A549 (cell line): Measurements from ENCODE around the gene GNB5. TPM values are rescaled to one million over a fixed set of nuclear protein-coding genes. Genes with fewer than 3 reads are reported as not detected.

Experiments used
- ATAC-seq, 2 experiments: fragments of 200-7000 bp in 1 of 2; fragments of >200 bp in 1 of 2; cut with Nextera tagmentation in 1 of 2; cut with Tn5 transposase in 1 of 2; 3 replicates each; pipeline versions ENCODE4 v1.8.0 to v1.9.1; 2018 to 2020; ENCODE audit warnings: mild to moderate bottlenecking in 1 of 2, moderate library complexity in 1 of 2
- CTCF ChIA-PET: fragments of 300-600 bp; sonication (Branson Sonifier 250); formaldehyde crosslinking; extraction: SDS; loops from one replicate; lab custom pipeline; 2021; ENCODE audit warnings: antibody characterized with exemption, inconsistent platforms; lab: Yijun Ruan, JAX
- POLR2A ChIA-PET: fragments of 350-600 bp; formaldehyde crosslinking; extraction: SDS; loops from one replicate; lab custom pipeline; 2021; ENCODE audit warnings: antibody characterized with exemption, inconsistent platforms; lab: Yijun Ruan, JAX
- DNase-seq, 2 experiments: peaks; one replicate each; pipeline versions ENCODE4 v3.0.0 to v3.0.0-alpha.2; 2011 to 2016; ENCODE audit warnings: low read depth in 1 of 2, low spot score in 1 of 2
- FAIRE-seq: peaks from 2 replicates; lab custom pipeline; 2011; peaks lifted over from hg19 to GRCh38; lab: Jason Lieb, UNC
- H3K27ac ChIP-seq, 2 experiments: fragments of >200 bp; sonication (Bioruptor Twin); formaldehyde crosslinking; 3 replicates each; pipeline ENCODE4 v1.5.1; 2016 to 2017
- H3K4me1 ChIP-seq: fragments of >200 bp; sonication (Bioruptor Twin); formaldehyde crosslinking; 3 replicates; pipeline ENCODE4 v1.6.1; 2016
- H3K4me2 ChIP-seq: fragments of >200 bp; sonication (Bioruptor Twin); formaldehyde crosslinking; 3 replicates; pipeline ENCODE4 v1.6.1; 2016
- H3K4me3 ChIP-seq: fragments of >200 bp; sonication (Bioruptor Twin); formaldehyde crosslinking; 3 replicates; pipeline ENCODE4 v1.5.1; 2016
- H3K9me3 ChIP-seq: fragments of >200 bp; sonication (Bioruptor Twin); formaldehyde crosslinking; 3 replicates; pipeline ENCODE4 v1.6.1; 2016
- CBX8 ChIP-seq: fragments of 200-600 bp; sonication (generic); IDR thresholded peaks from 2 replicates; pipeline ENCODE4 v1.6.1; 2016
- CHD2 ChIP-seq: fragments of 150-350 bp; IDR thresholded peaks from 2 replicates; pipeline ENCODE4 v1.6.1; 2014; ENCODE audit warnings: low read length; ENCODE audit not compliant: partially characterized antibody
- E2F6 ChIP-seq: IDR thresholded peaks from 2 replicates; pipeline ENCODE4 v1.6.1; 2012; ENCODE audit warnings: low read depth, borderline replicate concordance
- ELK1 ChIP-seq: fragments of 150-350 bp; IDR thresholded peaks from 2 replicates; pipeline ENCODE4 v1.6.1; 2014; ENCODE audit warnings: low read depth, mild to moderate bottlenecking, low read length
- ESRRA ChIP-seq: fragments of 150-350 bp; IDR thresholded peaks from 2 replicates; pipeline ENCODE4 v1.6.1; 2014; ENCODE audit warnings: mild to moderate bottlenecking, low read length, borderline replicate concordance
- FOSL2 ChIP-seq, 2 experiments: fragments of 450-650 bp in 1 of 2; fragments of >200 bp in 1 of 2; sonication (Bioruptor Twin) in 1 of 2; formaldehyde crosslinking; IDR thresholded peaks; 2 replicates each; pipeline versions ENCODE4 v1.5.0 to v1.6.1; 2016 to 2020; ENCODE audit warnings: mild to moderate bottlenecking in 1 of 2, moderate library complexity in 1 of 2
- FOXS1 ChIP-seq: fragments of 250-450 bp; sonication (Bioruptor Pico); IDR thresholded peaks from 2 replicates; pipeline ENCODE4 v1.5.0; 2020; ENCODE audit warnings: mild to moderate bottlenecking, moderate library complexity
- GATA3 ChIP-seq: IDR thresholded peaks from 2 replicates; pipeline ENCODE4 v1.6.1; 2012; ENCODE audit warnings: borderline replicate concordance
- HDAC2 ChIP-seq: fragments of 200-600 bp; sonication (generic); IDR thresholded peaks from 2 replicates; pipeline ENCODE4 v1.6.1; 2016
- HEYL ChIP-seq: fragments of 250-450 bp; sonication (Bioruptor Pico); IDR thresholded peaks from 2 replicates; pipeline ENCODE4 v1.8.0; 2021; ENCODE audit warnings: mild to moderate bottlenecking, moderate library complexity
- HOXB5 ChIP-seq: fragments of 250-450 bp; sonication (Bioruptor Pico); IDR thresholded peaks from 2 replicates; pipeline ENCODE4 v1.5.0; 2020; ENCODE audit warnings: mild to moderate bottlenecking, moderate library complexity
- JUN ChIP-seq, 2 experiments: fragments of >200 bp; sonication (Bioruptor Twin); formaldehyde crosslinking; IDR thresholded peaks; 2 replicates in 1 of 2; 3 replicates in 1 of 2; pipeline ENCODE4 v1.6.1; 2016 to 2017
- KDM5A ChIP-seq: fragments of 200-600 bp; sonication (generic); IDR thresholded peaks from 2 replicates; pipeline ENCODE4 v1.6.1; 2016; ENCODE audit warnings: antibody characterized with exemption, mild to moderate bottlenecking
- MAFK ChIP-seq: fragments of 450-650 bp; IDR thresholded peaks from 2 replicates; pipeline ENCODE4 v1.6.1; 2014; ENCODE audit not compliant: partially characterized antibody
- MAZ ChIP-seq: fragments of 150-350 bp; IDR thresholded peaks from 2 replicates; pipeline ENCODE4 v1.6.1; 2014; ENCODE audit warnings: antibody characterized with exemption, low read depth, low read length, borderline replicate concordance
- MYC ChIP-seq: IDR thresholded peaks from 2 replicates; pipeline ENCODE4 v1.6.1; 2012; ENCODE audit warnings: mild to moderate bottlenecking, inconsistent platforms, low read length, improper control_type of control experiment, borderline replicate concordance
- NPAS2 ChIP-seq: fragments of 250-450 bp; sonication (Bioruptor Pico); IDR thresholded peaks from 2 replicates; pipeline ENCODE4 v1.8.0; 2022; ENCODE audit warnings: mild to moderate bottlenecking, moderate library complexity, borderline replicate concordance
- NR3C1 ChIP-seq: fragments of >200 bp; sonication (Bioruptor Twin); formaldehyde crosslinking; IDR thresholded peaks from 3 replicates; pipeline ENCODE4 v1.6.1; 2017
- RCOR1 ChIP-seq: fragments of 150-350 bp; IDR thresholded peaks from 2 replicates; pipeline ENCODE4 v1.6.1; 2014; ENCODE audit warnings: antibody characterized with exemption, low read length, low read depth
- SMC3 ChIP-seq: fragments of >200 bp; sonication (Bioruptor Twin); formaldehyde crosslinking; IDR thresholded peaks from 3 replicates; pipeline ENCODE4 v1.6.1; 2018; ENCODE audit warnings: inconsistent platforms
- TFCP2L1 ChIP-seq: fragments of 250-450 bp; sonication (Bioruptor Pico); IDR thresholded peaks from 2 replicates; pipeline ENCODE4 v1.5.0; 2021; ENCODE audit warnings: mild to moderate bottlenecking
- TP53 ChIP-seq: fragments of 250-450 bp; sonication (Bioruptor Pico); IDR thresholded peaks from 2 replicates; pipeline ENCODE4 v1.5.0; 2021; ENCODE audit warnings: mild to moderate bottlenecking, moderate library complexity
- WGBS: methylation state at CpG from one replicate; pipeline ENCODE4 v1.1.6; 2017; ENCODE audit errors: missing lambda C conversion rate; 5-methylcytosine and 5-hydroxymethylcytosine counted together
- polyA plus RNA-seq, 4 experiments: library from polyadenylated mRNA; depleted of rRNA in 3 of 4; stranded (reverse); fragments of >200 nt; fragmentation: RNase III in 1 of 4; extraction: RNeasy Plus Mini Kit Qiagen cat#74134 plus additional on column Dnase treatment in 1 of 4; gene quantifications; 2 replicates in 3 of 4; 3 replicates in 1 of 4; pipeline ENCODE4 v1.2.3, GENCODE V29; 2011 to 2017
- TF ChIP-seq, protein P1 (sequence below): fragments of 250-450 bp; sonication (Bioruptor Pico); IDR thresholded peaks from 2 replicates; pipeline ENCODE4 v1.5.0; 2020; ENCODE audit warnings: low read depth, mild to moderate bottlenecking, moderate library complexity

GNB5 gene
- polyA plus RNA-seq, 2 of the 4 experiments (the other 2 are of a cell fraction), result 57.2 to 67.5 TPM

GRCh38 chr15:52185151-52185561 is 6.0 kb downstream of the GNB5 start:
- no peak for ATAC-seq
- POLR2A ChIA-PET, result no interaction called here
- CTCF ChIA-PET, result interaction anchor here (1.6 to 4.1 kb wide), 8 partner anchors 8 to 550 kb away, joined by 3 to 29 read pairs (median 14); no protein-coding TSS in a partner anchor
- FAIRE-seq, result no peak
- no peak overlapping the region for H3K27ac ChIP-seq
- H3K9me3 ChIP-seq, result no peaks in the 10 kb centered on the region
- H3K4me2 ChIP-seq, result no peak overlapping the region
- 81% methylated on average over 7 of the region's 7 CpGs for WGBS
- 0 out of 3 replicates have a peak, but pooled peaks cover 5% of the 10 kb centered on the region for H3K4me1 ChIP-seq
- no peak for TF ChIP-seq MAZ
- TF ChIP-seq FOXS1 (CRISPR knock-in tag), result no peak
- no peak for TF ChIP-seq RCOR1
- TF ChIP-seq E2F6, result no peak
- TF ChIP-seq HDAC2, result no peak
- no peak for TF ChIP-seq HOXB5 (CRISPR knock-in tag)
- TF ChIP-seq CHD2, result no peak
- TF ChIP-seq MAFK, result no peak
- TF ChIP-seq KDM5A, result no peak
- TF ChIP-seq, all 56 proteins: peak for 0
- no peak for DNase-seq
- H3K4me3 ChIP-seq, result no peak overlapping the region

DNA sequence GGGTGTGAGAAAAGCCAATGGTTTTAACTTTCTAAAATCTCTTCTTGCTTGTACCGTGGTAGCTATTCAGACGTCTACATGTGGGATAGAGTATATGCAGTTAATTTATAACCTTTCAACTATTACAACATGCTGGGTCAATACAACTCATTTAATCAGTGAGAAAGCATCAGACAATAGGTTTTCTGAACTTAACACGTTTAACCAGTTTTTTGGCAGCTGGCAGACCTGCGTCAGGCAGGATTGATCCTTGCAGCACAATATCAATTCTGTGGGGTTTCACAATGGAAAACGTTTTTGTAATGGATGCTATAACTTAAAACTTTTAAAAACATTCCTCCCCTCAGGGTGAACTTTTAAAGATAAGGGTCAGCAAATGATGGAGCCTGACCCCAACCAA is 6.5 kb downstream of the GNB5 start:
- 70% methylated on average over 5 of the region's 5 CpGs for WGBS
- POLR2A ChIA-PET, result no interaction called here
- H3K9me3 ChIP-seq, result no peaks in the 10 kb centered on the region
- 0 out of 3 replicates have a peak, but pooled peaks cover 5% of the 10 kb centered on the region for H3K4me1 ChIP-seq
- H3K4me3 ChIP-seq, result no peak overlapping the region
- ATAC-seq (no peak), DNase-seq (no peak), FAIRE-seq (no peak)
- no peak overlapping the region for H3K4me2 ChIP-seq
- no peak for TF ChIP-seq HEYL (CRISPR knock-in tag)
- TF ChIP-seq, protein P1, sequence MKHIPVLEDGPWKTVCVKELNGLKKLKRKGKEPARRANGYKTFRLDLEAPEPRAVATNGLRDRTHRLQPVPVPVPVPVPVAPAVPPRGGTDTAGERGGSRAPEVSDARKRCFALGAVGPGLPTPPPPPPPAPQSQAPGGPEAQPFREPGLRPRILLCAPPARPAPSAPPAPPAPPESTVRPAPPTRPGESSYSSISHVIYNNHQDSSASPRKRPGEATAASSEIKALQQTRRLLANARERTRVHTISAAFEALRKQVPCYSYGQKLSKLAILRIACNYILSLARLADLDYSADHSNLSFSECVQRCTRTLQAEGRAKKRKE (CRISPR knock-in tag), result no peak
- no peak for TF ChIP-seq TP53 (CRISPR knock-in tag)
- TF ChIP-seq NR3C1, result no peak
- TF ChIP-seq FOSL2 (IDR thresholded peaks at IDR 0.05), result no peak
- no peak for TF ChIP-seq FOSL2 (CRISPR knock-in tag; IDR thresholded peaks at IDR 0.05)
- TF ChIP-seq JUN (IDR thresholded peaks at IDR 0.05), result no peak
- no peak for TF ChIP-seq ESRRA
- TF ChIP-seq ELK1, result no peak
- TF ChIP-seq CBX8, result no peak
- no peak for TF ChIP-seq HOXB5 (CRISPR knock-in tag)
- no peak for TF ChIP-seq GATA3
- TF ChIP-seq SMC3, result no peak
- no peak for TF ChIP-seq NPAS2 (CRISPR knock-in tag)
- no peak for TF ChIP-seq TFCP2L1
- no peak for TF ChIP-seq MYC
- TF ChIP-seq RCOR1, result no peak
- CTCF ChIA-PET, result interaction anchor here (1.2 to 4.1 kb wide), 12 partner anchors 9 to 550 kb away, joined by 3 to 29 read pairs (median 6); no protein-coding TSS in a partner anchor
- H3K27ac ChIP-seq, result no peak overlapping the region
